GM12878 (cell line): ENCODE measurements around the gene ADGRE3. TPM values are rescaled to one million over a fixed set of nuclear protein-coding genes. Genes with fewer than 3 reads are reported as not detected.

ENCODE experiments used
- ATF7 ChIP-seq: fragments of 450-650 bp; IDR thresholded peaks from 2 replicates; pipeline ENCODE4 v1.6.1; 2016; ENCODE audit warnings: low read depth, mild to moderate bottlenecking
- ETV6 ChIP-seq, 2 experiments: fragments of 450-650 bp in 1 of 2; IDR thresholded peaks in 1 of 2; conservative IDR thresholded peaks in 1 of 2; 2 replicates each; pipeline ENCODE4 v1.6.1; 2014; ENCODE audit warnings: antibody characterized with exemption in 1 of 2, borderline replicate concordance in 1 of 2, low read depth in 1 of 2, mild to moderate bottlenecking in 1 of 2, moderate library complexity in 1 of 2
- KDM1A ChIP-seq: fragments of 200-600 bp; sonication (generic); IDR thresholded peaks from 2 replicates; pipeline ENCODE4 v1.6.1; 2016; ENCODE audit warnings: borderline replicate concordance
- NRF1 ChIP-seq: conservative IDR thresholded peaks from 2 replicates; pipeline ENCODE4 v1.6.1; 2011; ENCODE audit warnings: mild to moderate bottlenecking, low read depth, low read length, improper control_type of control experiment
- SRF ChIP-seq, 2 experiments: IDR thresholded peaks; 2 replicates each; pipeline ENCODE4 v1.6.1; 2011; ENCODE audit warnings: low read depth in 2 of 2, low read length in 2 of 2, mild to moderate bottlenecking in 1 of 2, moderate library complexity in 1 of 2
- STAT3 ChIP-seq: IDR thresholded peaks from 2 replicates; pipeline ENCODE4 v1.6.1; 2011; ENCODE audit warnings: low read depth, low read length, improper control_type of control experiment
- polyA plus RNA-seq, 11 experiments: library from polyadenylated mRNA; depleted of rRNA in 4 of 11; unstranded in 6 of 11; stranded (reverse) in 5 of 11; fragments of >200 nt; fragmentation: Nextera tagmentation in 4 of 11; fragmentation: Illumina TruSeq in 1 of 11; extraction: Ambion mirVana in 4 of 11; extraction: Trizol in 1 of 11; gene quantifications; 1 replicate in 1 of 11; 2 replicates in 10 of 11; pipeline versions ENCODE4 v1.2.1 to v1.2.3, GENCODE V29; 2011 to 2016; ENCODE audit warnings: inconsistent platforms in 2 of 11, missing spikeins in 2 of 11, low read depth in 1 of 11
- total RNA-seq, 4 experiments: library from RNA; depleted of rRNA in 3 of 4; stranded (reverse); fragments of >200 nt in 3 of 4; fragmentation: Illumina TruSeq in 1 of 4; extraction: Trizol in 1 of 4; gene quantifications; 2 replicates each; pipeline versions ENCODE4 v1.2.1 to v1.2.3, GENCODE V29; 2013 to 2021
- TF ChIP-seq, protein P1 (sequence below): fragments of 450-650 bp; formaldehyde crosslinking; IDR thresholded peaks from 2 replicates; pipeline ENCODE4 v1.5.0; 2022; ENCODE audit warnings: mild to moderate bottlenecking, missing genetic modification characterization
- TF ChIP-seq, protein P2 (sequence below): fragments of 450-650 bp; IDR thresholded peaks from 2 replicates; pipeline ENCODE4 v1.6.1; 2016; ENCODE audit warnings: mild to moderate bottlenecking, moderate library complexity, borderline replicate concordance
- TF ChIP-seq, protein P3 (sequence below): fragments of 450-650 bp; IDR thresholded peaks from 2 replicates; pipeline ENCODE4 v1.6.1; 2017; ENCODE audit warnings: mild to moderate bottlenecking
- TF ChIP-seq, protein P4 (sequence below): fragments of 450-650 bp; IDR thresholded peaks from 2 replicates; pipeline ENCODE4 v1.6.1; 2017; ENCODE audit warnings: mild to moderate bottlenecking, moderate library complexity
- TF ChIP-seq, protein P5 (sequence below): IDR thresholded peaks from 2 replicates; pipeline ENCODE4 v1.6.1; 2011; ENCODE audit warnings: low read depth, mild to moderate bottlenecking, low read length, moderate library complexity, borderline replicate concordance; ENCODE audit errors: extremely low read depth
- TF ChIP-seq, protein P6 (sequence below): fragments of 450-650 bp; IDR thresholded peaks from 2 replicates; pipeline ENCODE4 v1.6.1; 2017; ENCODE audit warnings: mild to moderate bottlenecking, low read depth, inconsistent platforms; ENCODE audit not compliant: poor library complexity, severe bottlenecking

Gene ADGRE3
- total and polyA plus RNA-seq, 10 of the 15 experiments (the other 5 are each of a cell fraction or from before 2014, with no cell fraction given), result 0.04 to 0.10 (median 0.05) TPM; not detected in 6

DNA sequence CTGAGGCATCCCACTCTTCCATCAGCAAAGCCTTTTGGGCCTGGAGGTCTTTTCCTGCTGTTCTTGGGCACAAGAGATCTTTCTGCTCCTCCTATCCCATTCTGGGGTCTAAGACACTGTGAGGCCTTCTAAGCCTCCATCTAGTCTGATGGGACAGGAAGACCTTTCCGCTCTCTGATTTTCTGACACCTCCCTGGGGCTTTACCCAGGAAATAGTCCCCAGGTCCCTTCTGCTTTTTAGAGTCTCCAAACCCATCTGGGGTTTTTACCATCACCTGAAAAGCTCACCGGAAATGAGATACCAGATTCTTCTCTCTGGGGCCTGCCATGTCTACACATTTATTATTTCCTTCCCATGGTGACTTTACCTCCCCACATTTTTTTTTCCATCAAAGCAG, 70.7 kb downstream of the ADGRE3 start (continued):
- TF ChIP-seq ETV6 (conservative IDR thresholded peaks at IDR 0.05 in 1 of 2, IDR thresholded peaks at IDR 0.05 in 1 of 2; ENCODE audit: borderline replicate concordance in 1 of 2, low read depth in 1 of 2) (peak in 1 of 2 experiments; percentile 78; a peak in 1 of 4 replicates), STAT3 (no peak), NRF1 (no peak), KDM1A (no peak), SRF (IDR thresholded peaks at IDR 0.05; ENCODE audit: low read depth in 2 of 2, low read length in 2 of 2) (no peak), ATF7 (peak; percentile 57)
- TF ChIP-seq, protein P1, sequence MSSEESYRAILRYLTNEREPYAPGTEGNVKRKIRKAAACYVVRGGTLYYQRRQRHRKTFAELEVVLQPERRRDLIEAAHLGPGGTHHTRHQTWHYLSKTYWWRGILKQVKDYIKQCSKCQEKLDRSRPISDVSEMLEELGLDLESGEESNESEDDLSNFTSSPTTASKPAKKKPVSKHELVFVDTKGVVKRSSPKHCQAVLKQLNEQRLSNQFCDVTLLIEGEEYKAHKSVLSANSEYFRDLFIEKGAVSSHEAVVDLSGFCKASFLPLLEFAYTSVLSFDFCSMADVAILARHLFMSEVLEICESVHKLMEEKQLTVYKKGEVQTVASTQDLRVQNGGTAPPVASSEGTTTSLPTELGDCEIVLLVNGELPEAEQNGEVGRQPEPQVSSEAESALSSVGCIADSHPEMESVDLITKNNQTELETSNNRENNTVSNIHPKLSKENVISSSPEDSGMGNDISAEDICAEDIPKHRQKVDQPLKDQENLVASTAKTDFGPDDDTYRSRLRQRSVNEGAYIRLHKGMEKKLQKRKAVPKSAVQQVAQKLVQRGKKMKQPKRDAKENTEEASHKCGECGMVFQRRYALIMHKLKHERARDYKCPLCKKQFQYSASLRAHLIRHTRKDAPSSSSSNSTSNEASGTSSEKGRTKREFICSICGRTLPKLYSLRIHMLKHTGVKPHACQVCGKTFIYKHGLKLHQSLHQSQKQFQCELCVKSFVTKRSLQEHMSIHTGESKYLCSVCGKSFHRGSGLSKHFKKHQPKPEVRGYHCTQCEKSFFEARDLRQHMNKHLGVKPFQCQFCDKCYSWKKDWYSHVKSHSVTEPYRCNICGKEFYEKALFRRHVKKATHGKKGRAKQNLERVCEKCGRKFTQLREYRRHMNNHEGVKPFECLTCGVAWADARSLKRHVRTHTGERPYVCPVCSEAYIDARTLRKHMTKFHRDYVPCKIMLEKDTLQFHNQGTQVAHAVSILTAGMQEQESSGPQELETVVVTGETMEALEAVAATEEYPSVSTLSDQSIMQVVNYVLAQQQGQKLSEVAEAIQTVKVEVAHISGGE (CRISPR knock-in tag), result no peak
- TF ChIP-seq, protein P2, sequence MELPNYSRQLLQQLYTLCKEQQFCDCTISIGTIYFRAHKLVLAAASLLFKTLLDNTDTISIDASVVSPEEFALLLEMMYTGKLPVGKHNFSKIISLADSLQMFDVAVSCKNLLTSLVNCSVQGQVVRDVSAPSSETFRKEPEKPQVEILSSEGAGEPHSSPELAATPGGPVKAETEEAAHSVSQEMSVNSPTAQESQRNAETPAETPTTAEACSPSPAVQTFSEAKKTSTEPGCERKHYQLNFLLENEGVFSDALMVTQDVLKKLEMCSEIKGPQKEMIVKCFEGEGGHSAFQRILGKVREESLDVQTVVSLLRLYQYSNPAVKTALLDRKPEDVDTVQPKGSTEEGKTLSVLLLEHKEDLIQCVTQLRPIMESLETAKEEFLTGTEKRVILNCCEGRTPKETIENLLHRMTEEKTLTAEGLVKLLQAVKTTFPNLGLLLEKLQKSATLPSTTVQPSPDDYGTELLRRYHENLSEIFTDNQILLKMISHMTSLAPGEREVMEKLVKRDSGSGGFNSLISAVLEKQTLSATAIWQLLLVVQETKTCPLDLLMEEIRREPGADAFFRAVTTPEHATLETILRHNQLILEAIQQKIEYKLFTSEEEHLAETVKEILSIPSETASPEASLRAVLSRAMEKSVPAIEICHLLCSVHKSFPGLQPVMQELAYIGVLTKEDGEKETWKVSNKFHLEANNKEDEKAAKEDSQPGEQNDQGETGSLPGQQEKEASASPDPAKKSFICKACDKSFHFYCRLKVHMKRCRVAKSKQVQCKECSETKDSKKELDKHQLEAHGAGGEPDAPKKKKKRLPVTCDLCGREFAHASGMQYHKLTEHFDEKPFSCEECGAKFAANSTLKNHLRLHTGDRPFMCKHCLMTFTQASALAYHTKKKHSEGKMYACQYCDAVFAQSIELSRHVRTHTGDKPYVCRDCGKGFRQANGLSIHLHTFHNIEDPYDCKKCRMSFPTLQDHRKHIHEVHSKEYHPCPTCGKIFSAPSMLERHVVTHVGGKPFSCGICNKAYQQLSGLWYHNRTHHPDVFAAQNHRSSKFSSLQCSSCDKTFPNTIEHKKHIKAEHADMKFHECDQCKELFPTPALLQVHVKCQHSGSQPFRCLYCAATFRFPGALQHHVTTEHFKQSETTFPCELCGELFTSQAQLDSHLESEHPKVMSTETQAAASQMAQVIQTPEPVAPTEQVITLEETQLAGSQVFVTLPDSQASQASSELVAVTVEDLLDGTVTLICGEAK, result no peak
- TF ChIP-seq, protein P3, sequence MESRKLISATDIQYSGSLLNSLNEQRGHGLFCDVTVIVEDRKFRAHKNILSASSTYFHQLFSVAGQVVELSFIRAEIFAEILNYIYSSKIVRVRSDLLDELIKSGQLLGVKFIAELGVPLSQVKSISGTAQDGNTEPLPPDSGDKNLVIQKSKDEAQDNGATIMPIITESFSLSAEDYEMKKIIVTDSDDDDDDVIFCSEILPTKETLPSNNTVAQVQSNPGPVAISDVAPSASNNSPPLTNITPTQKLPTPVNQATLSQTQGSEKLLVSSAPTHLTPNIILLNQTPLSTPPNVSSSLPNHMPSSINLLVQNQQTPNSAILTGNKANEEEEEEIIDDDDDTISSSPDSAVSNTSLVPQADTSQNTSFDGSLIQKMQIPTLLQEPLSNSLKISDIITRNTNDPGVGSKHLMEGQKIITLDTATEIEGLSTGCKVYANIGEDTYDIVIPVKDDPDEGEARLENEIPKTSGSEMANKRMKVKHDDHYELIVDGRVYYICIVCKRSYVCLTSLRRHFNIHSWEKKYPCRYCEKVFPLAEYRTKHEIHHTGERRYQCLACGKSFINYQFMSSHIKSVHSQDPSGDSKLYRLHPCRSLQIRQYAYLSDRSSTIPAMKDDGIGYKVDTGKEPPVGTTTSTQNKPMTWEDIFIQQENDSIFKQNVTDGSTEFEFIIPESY, result no peak
- TF ChIP-seq, protein P4, sequence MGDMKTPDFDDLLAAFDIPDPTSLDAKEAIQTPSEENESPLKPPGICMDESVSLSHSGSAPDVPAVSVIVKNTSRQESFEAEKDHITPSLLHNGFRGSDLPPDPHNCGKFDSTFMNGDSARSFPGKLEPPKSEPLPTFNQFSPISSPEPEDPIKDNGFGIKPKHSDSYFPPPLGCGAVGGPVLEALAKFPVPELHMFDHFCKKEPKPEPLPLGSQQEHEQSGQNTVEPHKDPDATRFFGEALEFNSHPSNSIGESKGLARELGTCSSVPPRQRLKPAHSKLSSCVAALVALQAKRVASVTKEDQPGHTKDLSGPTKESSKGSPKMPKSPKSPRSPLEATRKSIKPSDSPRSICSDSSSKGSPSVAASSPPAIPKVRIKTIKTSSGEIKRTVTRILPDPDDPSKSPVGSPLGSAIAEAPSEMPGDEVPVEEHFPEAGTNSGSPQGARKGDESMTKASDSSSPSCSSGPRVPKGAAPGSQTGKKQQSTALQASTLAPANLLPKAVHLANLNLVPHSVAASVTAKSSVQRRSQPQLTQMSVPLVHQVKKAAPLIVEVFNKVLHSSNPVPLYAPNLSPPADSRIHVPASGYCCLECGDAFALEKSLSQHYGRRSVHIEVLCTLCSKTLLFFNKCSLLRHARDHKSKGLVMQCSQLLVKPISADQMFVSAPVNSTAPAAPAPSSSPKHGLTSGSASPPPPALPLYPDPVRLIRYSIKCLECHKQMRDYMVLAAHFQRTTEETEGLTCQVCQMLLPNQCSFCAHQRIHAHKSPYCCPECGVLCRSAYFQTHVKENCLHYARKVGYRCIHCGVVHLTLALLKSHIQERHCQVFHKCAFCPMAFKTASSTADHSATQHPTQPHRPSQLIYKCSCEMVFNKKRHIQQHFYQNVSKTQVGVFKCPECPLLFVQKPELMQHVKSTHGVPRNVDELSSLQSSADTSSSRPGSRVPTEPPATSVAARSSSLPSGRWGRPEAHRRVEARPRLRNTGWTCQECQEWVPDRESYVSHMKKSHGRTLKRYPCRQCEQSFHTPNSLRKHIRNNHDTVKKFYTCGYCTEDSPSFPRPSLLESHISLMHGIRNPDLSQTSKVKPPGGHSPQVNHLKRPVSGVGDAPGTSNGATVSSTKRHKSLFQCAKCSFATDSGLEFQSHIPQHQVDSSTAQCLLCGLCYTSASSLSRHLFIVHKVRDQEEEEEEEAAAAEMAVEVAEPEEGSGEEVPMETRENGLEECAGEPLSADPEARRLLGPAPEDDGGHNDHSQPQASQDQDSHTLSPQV, result 0 out of 2 replicates have a peak, but pooled peaks have one; percentile 63
- TF ChIP-seq, protein P5, sequence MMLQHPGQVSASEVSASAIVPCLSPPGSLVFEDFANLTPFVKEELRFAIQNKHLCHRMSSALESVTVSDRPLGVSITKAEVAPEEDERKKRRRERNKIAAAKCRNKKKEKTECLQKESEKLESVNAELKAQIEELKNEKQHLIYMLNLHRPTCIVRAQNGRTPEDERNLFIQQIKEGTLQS, result no peak
- TF ChIP-seq, protein P6, sequence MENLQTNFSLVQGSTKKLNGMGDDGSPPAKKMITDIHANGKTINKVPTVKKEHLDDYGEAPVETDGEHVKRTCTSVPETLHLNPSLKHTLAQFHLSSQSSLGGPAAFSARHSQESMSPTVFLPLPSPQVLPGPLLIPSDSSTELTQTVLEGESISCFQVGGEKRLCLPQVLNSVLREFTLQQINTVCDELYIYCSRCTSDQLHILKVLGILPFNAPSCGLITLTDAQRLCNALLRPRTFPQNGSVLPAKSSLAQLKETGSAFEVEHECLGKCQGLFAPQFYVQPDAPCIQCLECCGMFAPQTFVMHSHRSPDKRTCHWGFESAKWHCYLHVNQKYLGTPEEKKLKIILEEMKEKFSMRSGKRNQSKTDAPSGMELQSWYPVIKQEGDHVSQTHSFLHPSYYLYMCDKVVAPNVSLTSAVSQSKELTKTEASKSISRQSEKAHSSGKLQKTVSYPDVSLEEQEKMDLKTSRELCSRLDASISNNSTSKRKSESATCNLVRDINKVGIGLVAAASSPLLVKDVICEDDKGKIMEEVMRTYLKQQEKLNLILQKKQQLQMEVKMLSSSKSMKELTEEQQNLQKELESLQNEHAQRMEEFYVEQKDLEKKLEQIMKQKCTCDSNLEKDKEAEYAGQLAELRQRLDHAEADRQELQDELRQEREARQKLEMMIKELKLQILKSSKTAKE, result peak; percentile 88
